Activated CD8-positive, alpha-beta memory T cell treated with anti-CD3 and anti-CD28 coated beads, Interleukin-2, amount 50 U/mL, for 24 hours (primary cell): ENCODE results near the gene MAD1L1.
"Not testable (repeated sequence)": the region's sequence is repeated elsewhere in the genome, so short reads cannot be mapped to it uniquely, and the experiment has no call there.

Source experiments
- DNase-seq: peaks from one replicate; pipeline ENCODE4 v3.0.0-alpha.2; 2020; ENCODE audit errors: extremely low read depth

Gene MAD1L1

DNA sequence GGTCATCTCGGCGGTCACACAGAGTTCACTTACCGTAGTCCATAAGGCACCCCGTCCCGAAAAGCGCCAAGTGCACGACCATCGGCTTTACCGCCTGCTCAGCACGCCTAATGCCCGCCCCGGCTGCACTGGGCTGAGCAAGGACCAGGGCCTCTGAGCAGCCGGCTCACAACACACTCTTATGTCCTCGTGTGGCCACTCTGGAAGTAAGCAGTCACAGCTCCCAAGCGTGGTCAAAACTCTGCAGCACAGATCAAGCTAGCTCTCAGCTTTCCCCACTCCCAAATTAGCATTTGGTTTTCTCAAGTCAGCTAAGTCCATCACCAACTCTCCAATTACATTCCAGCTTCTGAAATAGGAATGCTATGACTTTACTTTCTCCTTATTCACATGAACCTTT lies 57.7 kb downstream of the MAD1L1 start:
- DNase-seq = no peak

DNA sequence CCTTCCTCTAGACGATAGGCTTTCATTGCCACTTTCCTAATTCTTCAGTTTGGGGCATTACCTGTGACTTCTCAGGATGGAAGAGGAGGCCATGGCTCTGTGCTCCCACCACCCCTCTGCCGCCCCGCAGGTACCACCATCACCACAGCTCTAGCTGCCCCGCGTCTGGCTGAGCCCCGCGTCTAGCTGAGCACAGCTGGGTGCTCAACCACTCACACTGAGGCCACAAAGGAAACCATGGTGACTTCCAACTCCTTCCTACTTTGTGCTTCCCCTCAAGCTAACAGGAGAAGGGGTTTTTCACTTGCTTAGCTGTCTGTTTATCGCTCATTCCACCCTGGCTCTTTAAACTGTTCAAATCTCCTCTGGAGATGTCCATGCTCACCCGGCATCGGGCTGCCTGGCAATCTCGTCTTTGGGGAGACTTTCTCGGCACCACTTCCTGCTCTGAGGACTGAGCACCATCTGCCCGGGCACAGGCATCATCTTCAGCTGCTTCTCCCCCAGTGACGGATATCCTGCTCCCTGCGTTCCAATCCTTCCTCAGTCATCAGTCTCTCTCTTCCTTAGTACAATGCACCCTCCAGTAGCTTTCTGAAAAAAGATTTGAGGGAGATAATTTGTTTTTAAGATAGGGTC lies 59.4 kb downstream of the MAD1L1 start:
- no peak for DNase-seq

DNA sequence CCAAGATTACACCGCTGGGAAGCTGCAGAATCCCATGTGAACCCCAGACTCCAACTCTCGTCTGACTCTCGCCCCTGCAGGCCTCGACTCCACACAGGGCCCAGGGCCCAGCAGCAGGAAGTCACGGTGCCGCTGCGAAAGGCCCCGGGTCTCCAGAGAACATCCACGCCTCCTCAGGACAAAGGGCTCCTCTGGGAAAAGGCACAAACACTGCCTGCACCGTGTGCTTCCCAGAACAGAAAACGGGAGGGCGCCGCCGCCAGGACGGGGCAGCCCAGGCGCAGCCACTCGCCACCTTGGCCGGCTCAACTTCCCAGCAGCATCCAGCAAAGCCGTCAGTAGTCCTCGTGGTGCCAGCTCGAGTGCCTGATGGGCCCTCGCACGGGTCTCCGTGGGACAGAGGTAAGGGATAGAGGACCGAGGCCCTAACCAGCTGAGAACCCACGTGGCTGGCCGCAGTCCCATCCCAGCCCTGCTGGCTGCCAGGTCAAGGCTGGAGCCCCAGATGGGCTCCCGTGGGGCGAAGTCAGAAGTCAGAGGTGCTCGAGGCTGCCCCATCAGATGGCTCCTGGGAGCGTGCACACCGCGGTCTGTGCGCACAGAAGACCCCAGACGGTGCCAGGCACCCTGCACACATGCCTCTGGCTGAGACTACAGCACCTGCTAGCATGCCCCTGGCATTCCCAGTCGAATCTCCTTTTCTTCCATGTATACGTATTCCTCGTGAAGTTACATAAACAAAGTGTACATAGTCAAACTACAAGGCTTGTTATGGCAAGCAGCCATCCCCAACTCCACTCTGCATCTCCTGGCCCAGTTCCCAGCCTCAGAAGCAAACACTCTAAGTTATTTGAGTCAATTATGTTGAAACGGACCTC lies 60.2 kb downstream of the MAD1L1 start:
- DNase-seq = no peak

DNA sequence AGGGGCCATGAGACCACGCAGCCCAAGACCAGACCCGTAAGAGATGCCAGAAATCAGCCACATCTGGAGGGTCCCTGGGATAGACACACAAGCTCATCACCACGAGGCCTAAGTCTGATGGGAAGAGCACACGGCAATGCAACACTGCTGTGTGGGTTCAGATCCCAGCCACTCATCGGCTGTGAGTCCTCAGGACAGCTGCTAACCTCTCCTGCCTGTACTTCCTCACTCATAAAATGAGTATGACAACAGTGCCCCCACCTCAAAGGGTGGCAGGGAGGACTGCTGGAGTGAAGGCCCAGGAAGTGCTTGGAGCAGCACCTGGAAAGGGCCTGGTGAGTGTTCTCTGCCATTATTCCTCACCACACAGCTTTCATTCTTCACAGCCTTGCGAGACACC lies 60.9 kb downstream of the MAD1L1 start:
- no peak for DNase-seq

DNA sequence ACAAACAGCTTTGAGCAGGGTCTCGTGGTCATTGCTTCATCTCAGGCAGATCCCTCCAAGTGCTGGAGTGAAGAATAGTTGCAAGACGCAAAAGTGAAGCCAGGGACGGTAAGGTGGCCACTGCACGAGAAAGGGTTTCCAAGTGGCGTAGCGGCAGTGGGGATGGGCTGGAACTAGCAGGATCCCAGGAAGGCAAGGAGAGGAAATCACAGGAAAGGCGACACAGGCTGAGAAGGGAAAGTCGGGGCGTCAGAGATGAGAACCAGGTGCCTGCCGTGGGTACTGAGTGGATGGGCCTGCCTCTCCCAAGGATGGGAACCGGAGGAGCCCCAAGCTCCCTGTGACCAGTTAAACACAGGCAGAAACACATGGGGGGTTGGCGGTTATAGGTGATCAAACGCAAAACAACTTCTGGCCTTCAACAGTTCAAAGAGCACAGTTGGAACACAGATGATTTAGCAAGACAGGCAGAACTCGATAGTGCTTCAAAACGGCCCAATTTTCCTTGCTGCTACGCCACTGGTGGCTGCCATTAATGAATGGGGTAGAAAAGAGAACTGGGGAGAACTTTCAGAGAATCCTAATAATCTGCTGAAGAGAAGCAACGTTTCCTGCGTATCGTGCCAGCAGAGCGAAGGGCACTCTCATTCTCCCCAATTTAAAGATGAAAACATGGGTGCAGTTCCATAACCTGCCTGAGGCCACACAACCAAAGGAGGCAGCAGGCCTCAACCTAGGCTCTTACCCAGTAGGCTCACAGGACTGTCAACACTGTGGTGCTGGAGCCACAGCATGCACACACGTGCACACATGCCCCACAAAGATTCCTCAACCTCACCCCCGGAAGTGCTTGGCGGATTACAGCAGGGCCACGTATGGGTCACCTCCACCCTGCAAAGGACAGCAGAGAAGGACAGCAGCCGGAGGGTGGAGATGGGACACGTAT lies 61.9 kb downstream of the MAD1L1 start:
- DNase-seq = no peak

- no peak for DNase-seq
These were observed 62.7 kb downstream of the MAD1L1 start for GRCh38 chr7:2169923-2170575.

DNA sequence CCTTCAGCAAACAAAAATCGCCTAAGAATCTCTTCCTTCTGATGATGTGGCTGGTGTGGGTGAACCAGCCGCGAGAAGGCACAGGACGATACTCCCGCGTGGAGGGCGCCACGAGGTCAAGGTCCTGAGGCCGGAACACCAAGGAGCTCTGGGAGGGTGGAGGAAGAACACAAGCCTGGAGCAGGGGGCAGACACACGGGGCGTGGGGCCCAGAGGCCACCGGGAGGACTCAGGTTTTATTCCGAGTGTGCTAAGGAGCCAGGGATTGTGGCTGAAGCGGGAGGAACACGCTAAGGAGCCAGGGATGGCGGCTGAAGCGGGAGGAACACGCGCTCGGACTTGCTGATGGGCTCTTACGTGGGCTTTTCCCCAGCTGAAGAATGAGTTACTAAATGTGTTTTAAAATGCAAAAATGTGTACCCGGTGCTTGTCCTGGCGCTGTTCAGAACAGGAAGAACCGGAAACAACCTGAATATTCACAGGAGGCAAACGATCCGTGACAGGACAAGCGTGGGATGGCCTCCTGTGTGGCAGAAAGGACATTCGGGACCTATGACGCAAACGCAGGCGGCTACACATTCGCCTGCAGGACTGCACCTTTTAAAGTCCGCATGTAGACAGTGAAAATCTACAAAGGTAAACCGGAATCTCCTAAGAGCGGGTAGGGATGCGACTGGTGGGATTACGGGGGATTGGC lies 64.0 kb downstream of the MAD1L1 start:
- DNase-seq = no peak

DNA sequence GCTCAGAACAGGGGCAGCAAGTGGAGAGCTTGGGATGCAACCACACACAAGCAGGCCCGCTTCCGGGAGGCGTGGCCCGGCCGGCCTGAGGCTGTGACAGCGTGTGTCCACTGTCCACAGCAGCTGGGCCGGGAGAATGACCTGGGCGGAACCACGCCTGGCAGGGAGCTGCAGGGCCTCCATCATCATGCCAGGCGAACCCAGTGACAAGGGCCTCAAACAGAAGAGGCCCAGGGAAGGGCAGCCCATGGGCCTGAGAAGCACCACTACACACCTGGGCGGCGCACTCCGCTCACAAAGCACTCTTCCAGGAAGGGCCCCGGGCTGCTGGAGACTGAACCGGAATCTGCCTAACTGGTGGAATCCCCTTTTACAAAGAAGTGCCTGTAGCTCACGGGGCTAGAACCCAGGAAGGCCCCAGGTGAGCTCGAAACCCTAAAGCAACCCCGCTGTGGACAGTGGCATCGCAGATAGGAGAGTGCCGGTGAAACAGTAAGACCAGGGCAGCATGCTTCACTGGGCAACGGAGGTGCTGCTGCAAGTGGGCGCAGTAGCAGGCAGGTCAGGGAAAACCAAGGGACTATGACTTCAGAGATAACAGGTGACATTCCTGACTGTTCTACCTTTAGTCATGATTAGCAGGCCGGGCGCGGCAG lies 66.0 kb downstream of the MAD1L1 start:
- no peak for DNase-seq

DNA sequence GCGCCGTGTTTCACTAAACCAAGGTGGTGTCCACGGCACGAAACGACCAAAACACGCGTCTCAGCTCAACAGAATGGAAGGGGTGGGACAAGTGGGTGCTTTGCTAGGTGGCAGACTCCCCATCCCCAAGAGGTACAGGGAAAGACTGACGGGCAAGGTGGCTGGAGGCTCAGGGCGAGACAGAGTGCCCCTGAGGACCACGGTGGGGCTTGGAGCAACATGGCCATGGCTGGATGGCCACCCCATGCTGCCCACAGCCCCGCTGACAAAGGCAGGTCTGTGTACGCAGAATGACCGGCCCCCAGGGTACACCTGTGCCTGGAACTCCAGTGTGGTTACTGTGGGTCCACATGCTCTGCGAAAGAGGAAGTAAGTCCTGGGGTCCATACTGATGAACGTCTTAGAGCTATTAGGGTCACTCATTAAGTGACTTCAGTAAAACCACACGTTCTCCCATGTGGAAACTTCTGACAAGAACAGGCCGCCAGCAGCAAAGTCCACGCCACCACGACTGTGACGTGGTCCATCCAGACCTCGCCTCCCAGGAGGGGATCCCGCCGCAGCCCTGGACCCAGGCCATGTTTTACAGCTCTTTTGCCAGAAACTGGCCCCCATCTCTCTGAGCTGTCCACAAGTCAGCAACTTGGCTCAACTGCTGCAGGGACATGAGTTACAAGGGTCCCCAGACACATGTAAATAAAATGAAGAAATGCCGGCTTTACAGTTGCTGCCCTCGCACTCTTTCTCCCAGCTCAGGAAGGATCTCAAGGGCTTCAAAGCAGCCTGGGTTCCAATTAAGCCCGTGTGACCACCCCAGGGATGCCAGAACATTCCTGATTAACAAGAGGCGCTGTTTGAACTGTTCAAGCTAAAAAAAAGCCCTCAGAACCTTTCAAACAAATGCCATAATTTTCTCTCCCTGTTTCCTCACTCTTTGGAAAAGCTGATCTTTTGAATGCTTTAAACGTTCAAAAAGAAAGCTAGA lies 66.8 kb downstream of the MAD1L1 start:
- no peak for DNase-seq

GRCh38 chr7:2165239-2165609 lies 67.5 kb downstream of the MAD1L1 start:
- no peak for DNase-seq

GRCh38 chr7:2164646-2165045 lies 68.1 kb downstream of the MAD1L1 start:
- DNase-seq = no peak

GRCh38 chr7:2163600-2164555 lies 68.9 kb downstream of the MAD1L1 start:
- DNase-seq = no peak

DNA sequence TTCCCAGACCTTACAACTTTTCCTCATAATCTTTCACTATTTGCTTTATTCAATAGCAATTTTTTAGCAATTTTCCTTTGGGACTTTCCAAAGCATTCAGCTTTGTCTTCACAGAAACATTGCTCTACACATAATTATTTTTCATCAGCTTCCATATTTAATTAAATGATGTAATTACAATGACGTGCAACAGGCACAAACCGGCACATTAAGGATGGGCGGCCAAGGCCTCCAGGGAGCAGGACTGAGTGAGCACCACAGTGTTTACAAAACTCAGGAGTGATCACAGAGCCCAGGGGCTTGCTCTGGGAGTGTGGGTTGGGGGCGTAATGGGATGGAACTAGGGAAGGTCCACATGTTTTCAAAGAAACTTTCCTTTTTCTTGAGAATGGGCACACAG lies 69.8 kb downstream of the MAD1L1 start:
- DNase-seq = no peak

DNA sequence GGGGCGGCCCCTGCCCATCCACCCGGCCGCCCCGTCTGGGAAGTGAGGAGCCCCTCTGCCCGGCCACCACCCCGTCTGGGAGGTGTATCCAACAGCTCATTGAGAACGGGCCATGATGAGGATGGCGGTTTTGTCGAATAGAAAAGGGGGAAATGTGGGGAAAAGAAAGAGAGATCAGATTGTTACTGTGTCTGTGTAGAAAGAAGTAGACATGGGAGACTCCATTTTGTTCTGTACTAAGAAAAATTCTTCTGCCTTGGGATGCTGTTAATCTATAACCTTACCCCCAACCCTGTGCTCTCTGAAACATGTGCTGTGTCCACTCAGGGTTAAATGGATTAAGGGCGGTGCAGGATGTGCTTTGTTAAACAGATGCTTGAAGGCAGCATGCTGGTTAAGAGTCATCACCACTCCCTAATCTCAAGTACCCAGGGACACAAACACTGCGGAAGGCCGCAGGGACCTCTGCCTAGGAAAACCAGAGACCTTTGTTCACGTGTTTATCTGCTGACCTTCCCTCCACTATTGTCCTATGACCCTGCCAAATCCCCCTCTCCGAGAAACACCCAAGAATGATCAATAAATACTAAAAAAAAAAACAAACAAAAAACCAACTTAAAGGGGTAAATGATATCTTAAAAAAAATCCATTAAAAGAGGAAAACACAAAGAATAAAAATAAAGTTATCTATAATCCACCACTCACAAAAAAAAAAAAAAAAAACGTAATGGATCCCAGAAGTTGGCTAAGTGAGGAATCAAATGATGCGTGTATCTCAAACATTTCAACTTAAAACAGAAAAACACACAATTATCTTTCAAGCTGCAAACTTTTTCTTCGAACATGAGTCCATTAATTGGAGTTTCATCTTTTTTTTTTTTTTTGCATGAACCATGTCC lies 70.5 kb downstream of the MAD1L1 start:
- DNase-seq = not testable (repeated sequence)

GRCh38 chr7:2159176-2159520 lies 73.6 kb downstream of the MAD1L1 start:
- DNase-seq = no peak

GRCh38 chr7:2158331-2159175 lies 74.2 kb downstream of the MAD1L1 start:
- DNase-seq = no peak
